GM23338 (cell line): Measurements from ENCODE around the gene LSM14A. TPM values are rescaled to one million over a fixed set of nuclear protein-coding genes. Genes with fewer than 3 reads are reported as not detected.

Source experiments
- ATAC-seq: fragments of 200-7000 bp; cut with Tn5 transposase; 3 replicates; pipeline ENCODE4 v1.9.1; 2020
- DNase-seq: peaks from one replicate; pipeline ENCODE4 v3.0.0-alpha.2; 2015; ENCODE audit warnings: low spot score
- H2AFZ ChIP-seq: fragments of 200-600 bp; sonication (generic); 2 replicates; pipeline ENCODE4 v1.8.0; 2016; ENCODE audit warnings: antibody characterized with exemption, mild to moderate bottlenecking, moderate library complexity
- H3F3A ChIP-seq: fragments of 200-600 bp; sonication (generic); replicated peaks from 2 replicates; pipeline ENCODE4 v1.8.0; 2017; ENCODE audit warnings: antibody characterized with exemption, mixed run types, low read depth
- H3K27ac ChIP-seq: fragments of 200-600 bp; sonication (generic); 2 replicates; pipeline ENCODE4 v1.6.1; 2016; ENCODE audit warnings: low read depth
- H3K27me3 ChIP-seq: fragments of 200-600 bp; sonication (generic); 2 replicates; pipeline ENCODE4 v1.8.0; 2016; ENCODE audit warnings: mild to moderate bottlenecking, mixed run types, moderate library complexity; ENCODE audit not compliant: insufficient read depth
- H3K36me3 ChIP-seq: fragments of 200-600 bp; sonication (generic); 2 replicates; pipeline ENCODE4 v1.8.0; 2016; ENCODE audit warnings: mild to moderate bottlenecking; ENCODE audit not compliant: insufficient read depth
- H3K4me1 ChIP-seq: fragments of 200-600 bp; sonication (generic); 2 replicates; pipeline ENCODE4 v1.8.0; 2016; ENCODE audit warnings: mild to moderate bottlenecking, moderate library complexity; ENCODE audit not compliant: insufficient read depth
- H3K4me2 ChIP-seq: fragments of 200-600 bp; sonication (generic); 2 replicates; pipeline ENCODE4 v1.7.1; 2017; ENCODE audit warnings: mixed run types
- H3K4me3 ChIP-seq: fragments of 200-600 bp; sonication (generic); 2 replicates; pipeline ENCODE4 v1.6.1; 2016; ENCODE audit warnings: mixed run types
- H3K79me2 ChIP-seq: fragments of 200-600 bp; sonication (generic); replicated peaks from 2 replicates; pipeline ENCODE4 v1.8.0; 2017; ENCODE audit warnings: mild to moderate bottlenecking; ENCODE audit not compliant: insufficient read depth
- H3K9me2 ChIP-seq: fragments of 200-600 bp; sonication (generic); 2 replicates; pipeline ENCODE4 v1.8.0; 2017; ENCODE audit not compliant: insufficient read depth
- H4K20me1 ChIP-seq: fragments of 200-600 bp; sonication (generic); replicated peaks from 2 replicates; pipeline ENCODE4 v1.8.0; 2017; ENCODE audit warnings: mild to moderate bottlenecking; ENCODE audit not compliant: insufficient read depth
- H3K27ac Mint-ChIP-seq: 2 replicates; pipeline ENCODE4 v1.8.0; 2020; ENCODE audit warnings: inconsistent platforms, mild to moderate bottlenecking, moderate library complexity, mixed read lengths
- H3K27me3 Mint-ChIP-seq: 3 replicates; pipeline ENCODE4 v1.8.0; 2022; ENCODE audit warnings: low read depth, mild to moderate bottlenecking, moderate library complexity, mixed read lengths, inconsistent platforms; ENCODE audit not compliant: insufficient read depth, poor library complexity
- H3K36me3 Mint-ChIP-seq: 3 replicates; pipeline ENCODE4 v1.8.0; 2021; ENCODE audit warnings: low read depth, mild to moderate bottlenecking, inconsistent platforms, moderate library complexity, mixed read lengths
- H3K4me1 Mint-ChIP-seq: 3 replicates; pipeline ENCODE4 v1.8.0; 2020; ENCODE audit warnings: mild to moderate bottlenecking, inconsistent platforms, mixed read lengths
- H3K4me3 Mint-ChIP-seq: 3 replicates; pipeline ENCODE4 v1.8.0; 2021; ENCODE audit warnings: moderate library complexity, mild to moderate bottlenecking, inconsistent platforms, mixed read lengths
- H3K9me3 Mint-ChIP-seq: 3 replicates; pipeline ENCODE4 v1.8.0; 2020; ENCODE audit warnings: moderate library complexity, mild to moderate bottlenecking, inconsistent platforms, mixed read lengths
- CREB1 ChIP-seq: fragments of 250-450 bp; sonication (Bioruptor Pico); IDR thresholded peaks from 2 replicates; pipeline ENCODE4 v1.5.0; 2020; ENCODE audit warnings: low read depth, mild to moderate bottlenecking, moderate library complexity
- CTCF ChIP-seq, 2 experiments: fragments of 200-600 bp in 1 of 2; sonication (generic) in 1 of 2; conservative IDR thresholded peaks; 2 replicates each; pipeline versions ENCODE4 v1.5.1 to v1.6.1; 2016 to 2017; ENCODE audit warnings: antibody characterized with exemption in 2 of 2, low read depth in 2 of 2, mild to moderate bottlenecking in 2 of 2, moderate library complexity in 1 of 2
- EZH2 ChIP-seq: fragments of 200-600 bp; sonication (generic); IDR thresholded peaks from one replicate; pipeline ENCODE4 v1.8.0; 2017; ENCODE audit warnings: antibody characterized with exemption, mild to moderate bottlenecking, low read depth; ENCODE audit not compliant: unreplicated experiment
- EZH2phosphoT487 ChIP-seq: fragments of 200-600 bp; sonication (generic); IDR thresholded peaks from one replicate; pipeline ENCODE4 v1.8.1; 2018; ENCODE audit warnings: antibody characterized with exemption; ENCODE audit not compliant: unreplicated experiment
- JUNB ChIP-seq: IDR thresholded peaks from one replicate; pipeline ENCODE4 v1.6.1; 2016; ENCODE audit warnings: antibody characterized with exemption; ENCODE audit not compliant: unreplicated experiment
- POLR2AphosphoS5 ChIP-seq: IDR thresholded peaks from 2 replicates; pipeline ENCODE4 v1.6.1; 2016; ENCODE audit warnings: antibody characterized with exemption, low read depth
- STAT1 ChIP-seq: IDR thresholded peaks from one replicate; pipeline ENCODE4 v1.6.1; 2016; ENCODE audit warnings: antibody characterized with exemption; ENCODE audit not compliant: unreplicated experiment
- ZNF114 ChIP-seq: fragments of 250-450 bp; sonication (Bioruptor Pico); IDR thresholded peaks from 2 replicates; pipeline ENCODE4 v1.5.0; 2020; ENCODE audit warnings: mild to moderate bottlenecking, moderate library complexity
- ZNF331 ChIP-seq: fragments of 250-450 bp; sonication (Bioruptor Pico); IDR thresholded peaks from 2 replicates; pipeline ENCODE4 v1.5.0; 2020; ENCODE audit warnings: low read depth, mild to moderate bottlenecking, moderate library complexity
- polyA plus RNA-seq: library from polyadenylated mRNA; unstranded; fragments of >200 nt; fragmentation: Nextera tagmentation; extraction: Ambion mirVana; gene quantifications from 2 replicates; pipeline ENCODE4 v1.2.1, GENCODE V29; 2016
- total RNA-seq: library from RNA; depleted of rRNA; stranded (reverse); fragments of >200 nt; shearing (Covaris generic); gene quantifications from 2 replicates; pipeline ENCODE4 v1.2.3, GENCODE V29; 2014
- TF ChIP-seq, protein P1 (sequence below): fragments of 250-450 bp; sonication (Bioruptor Pico); IDR thresholded peaks from 2 replicates; pipeline ENCODE4 v1.5.0; 2020; ENCODE audit warnings: mild to moderate bottlenecking, moderate library complexity
- TF ChIP-seq, protein P2 (sequence below): IDR thresholded peaks from one replicate; pipeline ENCODE4 v1.6.1; 2018; ENCODE audit warnings: antibody characterized with exemption; ENCODE audit not compliant: unreplicated experiment

LSM14A gene
- total and polyA plus RNA-seq, 2 experiments from 2014 or later, result 109 to 166 TPM

GRCh38 chr19:34189199-34189916 lies 17.1 kb downstream of the LSM14A start (continued):
- TF ChIP-seq, protein P1, sequence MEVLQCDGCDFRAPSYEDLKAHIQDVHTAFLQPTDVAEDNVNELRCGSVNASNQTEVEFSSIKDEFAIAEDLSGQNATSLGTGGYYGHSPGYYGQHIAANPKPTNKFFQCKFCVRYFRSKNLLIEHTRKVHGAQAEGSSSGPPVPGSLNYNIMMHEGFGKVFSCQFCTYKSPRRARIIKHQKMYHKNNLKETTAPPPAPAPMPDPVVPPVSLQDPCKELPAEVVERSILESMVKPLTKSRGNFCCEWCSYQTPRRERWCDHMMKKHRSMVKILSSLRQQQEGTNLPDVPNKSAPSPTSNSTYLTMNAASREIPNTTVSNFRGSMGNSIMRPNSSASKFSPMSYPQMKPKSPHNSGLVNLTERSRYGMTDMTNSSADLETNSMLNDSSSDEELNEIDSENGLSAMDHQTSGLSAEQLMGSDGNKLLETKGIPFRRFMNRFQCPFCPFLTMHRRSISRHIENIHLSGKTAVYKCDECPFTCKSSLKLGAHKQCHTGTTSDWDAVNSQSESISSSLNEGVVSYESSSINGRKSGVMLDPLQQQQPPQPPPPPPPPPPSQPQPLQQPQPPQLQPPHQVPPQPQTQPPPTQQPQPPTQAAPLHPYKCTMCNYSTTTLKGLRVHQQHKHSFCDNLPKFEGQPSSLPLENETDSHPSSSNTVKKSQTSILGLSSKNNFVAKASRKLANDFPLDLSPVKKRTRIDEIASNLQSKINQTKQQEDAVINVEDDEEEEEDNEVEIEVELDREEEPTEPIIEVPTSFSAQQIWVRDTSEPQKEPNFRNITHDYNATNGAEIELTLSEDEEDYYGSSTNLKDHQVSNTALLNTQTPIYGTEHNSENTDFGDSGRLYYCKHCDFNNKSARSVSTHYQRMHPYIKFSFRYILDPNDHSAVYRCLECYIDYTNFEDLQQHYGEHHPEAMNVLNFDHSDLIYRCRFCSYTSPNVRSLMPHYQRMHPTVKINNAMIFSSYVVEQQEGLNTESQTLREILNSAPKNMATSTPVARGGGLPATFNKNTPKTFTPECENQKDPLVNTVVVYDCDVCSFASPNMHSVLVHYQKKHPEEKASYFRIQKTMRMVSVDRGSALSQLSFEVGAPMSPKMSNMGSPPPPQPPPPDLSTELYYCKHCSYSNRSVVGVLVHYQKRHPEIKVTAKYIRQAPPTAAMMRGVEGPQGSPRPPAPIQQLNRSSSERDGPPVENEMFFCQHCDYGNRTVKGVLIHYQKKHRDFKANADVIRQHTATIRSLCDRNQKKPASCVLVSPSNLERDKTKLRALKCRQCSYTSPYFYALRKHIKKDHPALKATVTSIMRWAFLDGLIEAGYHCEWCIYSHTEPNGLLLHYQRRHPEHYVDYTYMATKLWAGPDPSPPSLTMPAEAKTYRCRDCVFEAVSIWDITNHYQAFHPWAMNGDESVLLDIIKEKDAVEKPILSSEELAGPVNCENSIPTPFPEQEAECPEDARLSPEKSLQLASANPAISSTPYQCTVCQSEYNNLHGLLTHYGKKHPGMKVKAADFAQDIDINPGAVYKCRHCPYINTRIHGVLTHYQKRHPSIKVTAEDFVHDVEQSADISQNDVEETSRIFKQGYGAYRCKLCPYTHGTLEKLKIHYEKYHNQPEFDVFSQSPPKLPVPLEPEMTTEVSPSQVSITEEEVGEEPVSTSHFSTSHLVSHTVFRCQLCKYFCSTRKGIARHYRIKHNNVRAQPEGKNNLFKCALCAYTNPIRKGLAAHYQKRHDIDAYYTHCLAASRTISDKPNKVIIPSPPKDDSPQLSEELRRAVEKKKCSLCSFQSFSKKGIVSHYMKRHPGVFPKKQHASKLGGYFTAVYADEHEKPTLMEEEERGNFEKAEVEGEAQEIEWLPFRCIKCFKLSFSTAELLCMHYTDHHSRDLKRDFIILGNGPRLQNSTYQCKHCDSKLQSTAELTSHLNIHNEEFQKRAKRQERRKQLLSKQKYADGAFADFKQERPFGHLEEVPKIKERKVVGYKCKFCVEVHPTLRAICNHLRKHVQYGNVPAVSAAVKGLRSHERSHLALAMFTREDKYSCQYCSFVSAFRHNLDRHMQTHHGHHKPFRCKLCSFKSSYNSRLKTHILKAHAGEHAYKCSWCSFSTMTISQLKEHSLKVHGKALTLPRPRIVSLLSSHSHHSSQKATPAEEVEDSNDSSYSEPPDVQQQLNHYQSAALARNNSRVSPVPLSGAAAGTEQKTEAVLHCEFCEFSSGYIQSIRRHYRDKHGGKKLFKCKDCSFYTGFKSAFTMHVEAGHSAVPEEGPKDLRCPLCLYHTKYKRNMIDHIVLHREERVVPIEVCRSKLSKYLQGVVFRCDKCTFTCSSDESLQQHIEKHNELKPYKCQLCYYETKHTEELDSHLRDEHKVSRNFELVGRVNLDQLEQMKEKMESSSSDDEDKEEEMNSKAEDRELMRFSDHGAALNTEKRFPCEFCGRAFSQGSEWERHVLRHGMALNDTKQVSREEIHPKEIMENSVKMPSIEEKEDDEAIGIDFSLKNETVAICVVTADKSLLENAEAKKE (CRISPR knock-in tag), result no peak
- TF ChIP-seq EZH2, result no peak
- TF ChIP-seq, protein P2, sequence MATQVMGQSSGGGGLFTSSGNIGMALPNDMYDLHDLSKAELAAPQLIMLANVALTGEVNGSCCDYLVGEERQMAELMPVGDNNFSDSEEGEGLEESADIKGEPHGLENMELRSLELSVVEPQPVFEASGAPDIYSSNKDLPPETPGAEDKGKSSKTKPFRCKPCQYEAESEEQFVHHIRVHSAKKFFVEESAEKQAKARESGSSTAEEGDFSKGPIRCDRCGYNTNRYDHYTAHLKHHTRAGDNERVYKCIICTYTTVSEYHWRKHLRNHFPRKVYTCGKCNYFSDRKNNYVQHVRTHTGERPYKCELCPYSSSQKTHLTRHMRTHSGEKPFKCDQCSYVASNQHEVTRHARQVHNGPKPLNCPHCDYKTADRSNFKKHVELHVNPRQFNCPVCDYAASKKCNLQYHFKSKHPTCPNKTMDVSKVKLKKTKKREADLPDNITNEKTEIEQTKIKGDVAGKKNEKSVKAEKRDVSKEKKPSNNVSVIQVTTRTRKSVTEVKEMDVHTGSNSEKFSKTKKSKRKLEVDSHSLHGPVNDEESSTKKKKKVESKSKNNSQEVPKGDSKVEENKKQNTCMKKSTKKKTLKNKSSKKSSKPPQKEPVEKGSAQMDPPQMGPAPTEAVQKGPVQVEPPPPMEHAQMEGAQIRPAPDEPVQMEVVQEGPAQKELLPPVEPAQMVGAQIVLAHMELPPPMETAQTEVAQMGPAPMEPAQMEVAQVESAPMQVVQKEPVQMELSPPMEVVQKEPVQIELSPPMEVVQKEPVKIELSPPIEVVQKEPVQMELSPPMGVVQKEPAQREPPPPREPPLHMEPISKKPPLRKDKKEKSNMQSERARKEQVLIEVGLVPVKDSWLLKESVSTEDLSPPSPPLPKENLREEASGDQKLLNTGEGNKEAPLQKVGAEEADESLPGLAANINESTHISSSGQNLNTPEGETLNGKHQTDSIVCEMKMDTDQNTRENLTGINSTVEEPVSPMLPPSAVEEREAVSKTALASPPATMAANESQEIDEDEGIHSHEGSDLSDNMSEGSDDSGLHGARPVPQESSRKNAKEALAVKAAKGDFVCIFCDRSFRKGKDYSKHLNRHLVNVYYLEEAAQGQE, result no peak
- TF ChIP-seq POLR2AphosphoS5, result no peak

- Histone ChIP-seq H4K20me1 (peaks cover 35% of the 10 kb centered on the region), H3F3A (no peaks in the 10 kb centered on the region), H3K4me3 (no peak overlapping the region), H3K9me2 (no peaks in the 10 kb centered on the region), H3K36me3 (peaks cover 5% of the 10 kb centered on the region), H3K27me3 (no peaks in the 10 kb centered on the region), H3K27ac (no peak overlapping the region), H3K79me2 (peaks cover 100% of the 10 kb centered on the region), H3K4me2 (no peak overlapping the region), H2AFZ (no peak overlapping the region), H3K4me1 (peaks cover 22% of the 10 kb centered on the region)
- H3K4me3 Mint-ChIP-seq, result no peak overlapping the region
- peaks cover 14% of the 10 kb centered on the region for H3K36me3 Mint-ChIP-seq
- ATAC-seq (no peak), DNase-seq (no peak)
- peaks cover 34% of the 10 kb centered on the region for H3K4me1 Mint-ChIP-seq
- no peak overlapping the region for H3K27ac Mint-ChIP-seq
- H3K9me3 Mint-ChIP-seq, result no peaks in the 10 kb centered on the region
- H3K27me3 Mint-ChIP-seq, result peaks cover 2% of the 10 kb centered on the region
- TF ChIP-seq ZNF114 (CRISPR knock-in tag) (no peak), JUNB (no peak), ZNF331 (CRISPR knock-in tag) (no peak), CREB1 (CRISPR knock-in tag) (no peak), EZH2 (no peak), STAT1 (no peak), CTCF (conservative IDR thresholded peaks at IDR 0.05; ENCODE audit: low read depth in 2 of 2) (no peak), EZH2phosphoT487 (no peak)
Observed at GRCh38 chr19:34189917-34190425, 17.7 kb downstream of the LSM14A start.
